ENCODE results near the gene SPDYE4. TPM values are rescaled to one million over a fixed set of nuclear protein-coding genes. Genes with fewer than 3 reads are reported as not detected.

The SPDYE4 gene
- total RNA-seq, 2 donors from 2014 or later, result 0.91 TPM; not detected in 1

- H3K36me3 ChIP-seq, result no peaks in the 10 kb centered on the region
- no peak overlapping the region for H3K4me3 ChIP-seq
- no peak for DNase-seq (ENCODE audit: low spot score)
- H3K4me1 ChIP-seq (replicated peaks), result no peaks in the 10 kb centered on the region
- intact Hi-C loops (cut with DNase I), result no loop called here
- no peaks in the 10 kb centered on the region for H3K9me3 ChIP-seq
- 81% methylated on average over 5 of the region's 6 CpGs for WGBS
- TF ChIP-seq CTCF (IDR thresholded peaks at IDR 0.05) (no peak), POLR2AphosphoS5 (IDR thresholded peaks at IDR 0.05) (no peak), POLR2A (IDR thresholded peaks at IDR 0.05) (no peak)
- no peaks in the 10 kb centered on the region for H3K27me3 ChIP-seq (replicated peaks; ENCODE audit: insufficient read depth)
- no peak overlapping the region for H3K27ac ChIP-seq
Observed at GRCh38 chr17:8801135-8801840, 42.9 kb upstream of the SPDYE4 start.

GRCh38 chr17:8800656-8801055, 42.3 kb upstream of the SPDYE4 start:
- Histone ChIP-seq H3K9me3 (no peaks in the 10 kb centered on the region), H3K27me3 (replicated peaks; ENCODE audit: insufficient read depth) (no peaks in the 10 kb centered on the region), H3K4me3 (no peak overlapping the region), H3K27ac (no peak overlapping the region), H3K36me3 (no peaks in the 10 kb centered on the region), H3K4me1 (replicated peaks) (no peaks in the 10 kb centered on the region)
- no peak for TF ChIP-seq CTCF (IDR thresholded peaks at IDR 0.05)
- no peak for TF ChIP-seq POLR2AphosphoS5 (IDR thresholded peaks at IDR 0.05)
- TF ChIP-seq POLR2A (IDR thresholded peaks at IDR 0.05), result no peak
- WGBS, result 76% methylated on average over 2 of the region's 2 CpGs
- no peak for DNase-seq (ENCODE audit: low spot score)
- intact Hi-C loops (cut with DNase I), result no loop called here

- TF ChIP-seq CTCF (IDR thresholded peaks at IDR 0.05), result no peak
- no peak for TF ChIP-seq POLR2AphosphoS5 (IDR thresholded peaks at IDR 0.05)
- no peak for TF ChIP-seq POLR2A (IDR thresholded peaks at IDR 0.05)
- intact Hi-C loops (cut with DNase I), result no loop called here
- 40% methylated on average over 15 of the region's 15 CpGs for WGBS
- H3K4me1 ChIP-seq (replicated peaks), result no peaks in the 10 kb centered on the region
- H3K27ac ChIP-seq, result no peak overlapping the region
- peak overlapping the region; percentile 18 to 26 for H3K4me3 ChIP-seq
- H3K9me3 ChIP-seq, result no peaks in the 10 kb centered on the region
- H3K27me3 ChIP-seq (replicated peaks; ENCODE audit: insufficient read depth), result no peaks in the 10 kb centered on the region
- DNase-seq (ENCODE audit: low spot score), result no peak
- H3K36me3 ChIP-seq, result no peaks in the 10 kb centered on the region
Observed at GRCh38 chr17:8799570-8800212, 41.3 kb upstream of the SPDYE4 start.

- Histone ChIP-seq H3K27ac (no peak within 1 kb of the TSS), H3K4me3 (peak within 1 kb of the TSS; percentile 18 to 26), H3K27me3 (replicated peaks; ENCODE audit: insufficient read depth) (no peaks in the 10 kb centered on the region), H3K9me3 (no peaks in the 10 kb centered on the region), H3K36me3 (no peaks in the 10 kb centered on the region), H3K4me1 (replicated peaks) (no peaks in the 10 kb centered on the region)
- TF ChIP-seq POLR2AphosphoS5 (IDR thresholded peaks at IDR 0.05), result no peak
- peak in 2 of 4 experiments; percentile 20 to 25 for TF ChIP-seq CTCF (IDR thresholded peaks at IDR 0.05)
- no peak for DNase-seq (ENCODE audit: low spot score)
- intact Hi-C loops (cut with DNase I), result no loop called here
- WGBS, result 23% methylated on average over 38 of the region's 62 CpGs
Observed at GRCh38 chr17:8798846-8799569, 40.7 kb upstream of the SPDYE4 start, which contains the start of gene MFSD6L. Gene MFSD6L (minus strand): TSS chr17:8799365. CDS start chr17:8799120, 245 bp downstream.

All from prostate gland (tissue), 2 donors.